Epithelial cell of esophagus (primary cell): ENCODE results near the gene TMA16.

ENCODE experiments used
- DNase-seq: peaks from one replicate; pipeline ENCODE4 v3.0.0; 2010; ENCODE audit warnings: low read depth
- H3K4me3 ChIP-seq: 2 replicates; pipeline ENCODE4 v1.5.1; 2011; ENCODE audit warnings: mild to moderate bottlenecking, low read length, control low read depth
- TF ChIP-seq, protein P1 (sequence below): IDR thresholded peaks from 2 replicates; pipeline ENCODE4 v1.5.1; 2011; ENCODE audit warnings: low read depth, mild to moderate bottlenecking, low read length, control low read depth, inconsistent platforms; ENCODE audit not compliant: insufficient read depth; ENCODE audit errors: missing control alignments

Gene TMA16

DNA sequence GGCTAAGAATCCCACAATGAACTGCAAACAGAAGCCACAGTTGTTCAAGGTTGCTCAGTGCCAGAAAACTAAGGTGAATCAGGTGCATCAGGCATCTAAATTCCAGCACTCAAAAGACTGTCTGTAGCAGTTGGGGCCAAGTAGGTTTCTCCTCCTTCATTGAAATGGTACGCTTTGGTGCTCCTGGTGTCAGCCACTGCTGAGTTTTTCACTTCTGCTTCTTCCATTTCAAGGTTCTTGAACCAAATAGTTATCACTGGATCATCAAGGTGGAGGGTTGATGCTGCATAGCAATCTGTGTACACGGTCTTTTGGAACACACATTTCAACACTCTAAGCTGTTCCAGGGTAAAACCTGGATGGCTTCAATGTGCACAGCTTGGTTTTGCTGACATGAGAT is 74.4 kb downstream of the TMA16 start:
- no peak overlapping the region for H3K4me3 ChIP-seq
- no peak for DNase-seq
- TF ChIP-seq, protein P1, sequence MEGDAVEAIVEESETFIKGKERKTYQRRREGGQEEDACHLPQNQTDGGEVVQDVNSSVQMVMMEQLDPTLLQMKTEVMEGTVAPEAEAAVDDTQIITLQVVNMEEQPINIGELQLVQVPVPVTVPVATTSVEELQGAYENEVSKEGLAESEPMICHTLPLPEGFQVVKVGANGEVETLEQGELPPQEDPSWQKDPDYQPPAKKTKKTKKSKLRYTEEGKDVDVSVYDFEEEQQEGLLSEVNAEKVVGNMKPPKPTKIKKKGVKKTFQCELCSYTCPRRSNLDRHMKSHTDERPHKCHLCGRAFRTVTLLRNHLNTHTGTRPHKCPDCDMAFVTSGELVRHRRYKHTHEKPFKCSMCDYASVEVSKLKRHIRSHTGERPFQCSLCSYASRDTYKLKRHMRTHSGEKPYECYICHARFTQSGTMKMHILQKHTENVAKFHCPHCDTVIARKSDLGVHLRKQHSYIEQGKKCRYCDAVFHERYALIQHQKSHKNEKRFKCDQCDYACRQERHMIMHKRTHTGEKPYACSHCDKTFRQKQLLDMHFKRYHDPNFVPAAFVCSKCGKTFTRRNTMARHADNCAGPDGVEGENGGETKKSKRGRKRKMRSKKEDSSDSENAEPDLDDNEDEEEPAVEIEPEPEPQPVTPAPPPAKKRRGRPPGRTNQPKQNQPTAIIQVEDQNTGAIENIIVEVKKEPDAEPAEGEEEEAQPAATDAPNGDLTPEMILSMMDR = no peak
